ENCODE results near the gene CALD1.

DNA sequence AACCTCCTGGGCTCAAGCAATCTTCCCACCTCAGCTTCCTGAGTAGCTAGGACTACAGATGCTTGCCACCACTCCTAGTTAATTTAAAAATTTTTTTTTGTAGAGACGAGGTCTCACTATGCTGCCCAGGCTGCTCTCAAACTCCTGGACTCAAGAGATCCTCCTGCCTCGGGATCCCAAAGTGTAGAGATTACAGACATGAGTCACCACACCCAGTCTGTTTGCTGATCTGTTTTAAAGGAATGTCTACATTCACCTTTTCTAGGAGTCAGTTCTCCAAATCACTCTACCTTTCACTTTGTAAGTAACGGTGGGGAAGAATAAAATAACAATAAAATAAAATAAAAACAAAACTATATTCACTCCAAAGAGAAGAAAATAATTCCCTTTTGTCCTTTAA is 120.3 kb downstream of the CALD1 start:
- TF ChIP-seq, protein P1, sequence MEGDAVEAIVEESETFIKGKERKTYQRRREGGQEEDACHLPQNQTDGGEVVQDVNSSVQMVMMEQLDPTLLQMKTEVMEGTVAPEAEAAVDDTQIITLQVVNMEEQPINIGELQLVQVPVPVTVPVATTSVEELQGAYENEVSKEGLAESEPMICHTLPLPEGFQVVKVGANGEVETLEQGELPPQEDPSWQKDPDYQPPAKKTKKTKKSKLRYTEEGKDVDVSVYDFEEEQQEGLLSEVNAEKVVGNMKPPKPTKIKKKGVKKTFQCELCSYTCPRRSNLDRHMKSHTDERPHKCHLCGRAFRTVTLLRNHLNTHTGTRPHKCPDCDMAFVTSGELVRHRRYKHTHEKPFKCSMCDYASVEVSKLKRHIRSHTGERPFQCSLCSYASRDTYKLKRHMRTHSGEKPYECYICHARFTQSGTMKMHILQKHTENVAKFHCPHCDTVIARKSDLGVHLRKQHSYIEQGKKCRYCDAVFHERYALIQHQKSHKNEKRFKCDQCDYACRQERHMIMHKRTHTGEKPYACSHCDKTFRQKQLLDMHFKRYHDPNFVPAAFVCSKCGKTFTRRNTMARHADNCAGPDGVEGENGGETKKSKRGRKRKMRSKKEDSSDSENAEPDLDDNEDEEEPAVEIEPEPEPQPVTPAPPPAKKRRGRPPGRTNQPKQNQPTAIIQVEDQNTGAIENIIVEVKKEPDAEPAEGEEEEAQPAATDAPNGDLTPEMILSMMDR (IDR thresholded peaks at IDR 0.05 in 8 of 11, conservative IDR thresholded peaks at IDR 0.05 in 3 of 11): no peak
- TF ChIP-seq POLR2A (IDR thresholded peaks at IDR 0.05) (no peak), POLR2AphosphoS5 (IDR thresholded peaks at IDR 0.05) (no peak)

Measured in spleen (tissue), 7 donors.